Ovary (tissue), 9 donors: Measurements from ENCODE around the gene ANXA4. TPM values are rescaled to one million over a fixed set of nuclear protein-coding genes. Genes with fewer than 3 reads are reported as not detected.
A peak's percentile ranks its signal among the peaks of the same experiment; 100 is the strongest.

Experiments
- DNase-seq, 5 donors: peaks; one replicate each; pipeline ENCODE4 v3.0.0-alpha.2; 2019 to 2020
- H3K27ac ChIP-seq, 2 donors: fragments of 200-600 bp; one replicate each; pipeline versions ENCODE4 v1.5.1 to v1.8.0; 2019 to 2022
- H3K27me3 ChIP-seq: fragments of 200-600 bp; one replicate; pipeline ENCODE4 v1.8.0; 2022
- H3K36me3 ChIP-seq: fragments of 200-600 bp; sonication (generic); one replicate; pipeline ENCODE4 v1.5.1; 2019
- H3K4me1 ChIP-seq: one replicate; pipeline ENCODE4 v1.8.1; 2013; ENCODE audit warnings: mild to moderate bottlenecking, moderate library complexity; ENCODE audit not compliant: insufficient read depth
- H3K4me3 ChIP-seq: fragments of 200-600 bp; sonication (generic); one replicate; pipeline ENCODE4 v1.5.1; 2017
- H3K9me3 ChIP-seq, 2 donors: fragments of 200-600 bp in 1 of 2; sonication (generic) in 1 of 2; one replicate each; pipeline versions ENCODE4 v1.5.1 to v1.8.1; 2013 to 2019; ENCODE audit warnings: mild to moderate bottlenecking in 1 of 2, moderate library complexity in 1 of 2
- EP300 ChIP-seq: sonication (generic); formaldehyde crosslinking; IDR thresholded peaks from one replicate; pipeline ENCODE4 v1.6.1; 2017; ENCODE audit warnings: antibody characterized with exemption
- POLR2A ChIP-seq: fragments of 450-650 bp; IDR thresholded peaks from one replicate; pipeline ENCODE4 v1.6.1; 2017; ENCODE audit warnings: antibody characterized with exemption, mild to moderate bottlenecking, moderate library complexity
- WGBS, 3 donors: extraction: QIAGEN DNeasy Blood & Tissue Kit in 1 of 3; methylation state at CpG; one replicate each; pipeline versions ENCODE4 v1.1.5 to v1.1.7; 2013 to 2017; 5-methylcytosine and 5-hydroxymethylcytosine counted together
- intact Hi-C, 4 donors: fragments of 100-400 bp; cut with DNase I; formaldehyde crosslinking; loops; one replicate each; pipeline versions ENCODE4 v1.11.0 to v1.15.1; 2022 to 2023
- polyA plus RNA-seq, 2 donors: library from polyadenylated mRNA; stranded (reverse); fragments of 200-250 nt in 1 of 2; fragments of 350-450 nt in 1 of 2; fragmentation: Illumina TruSeq in 1 of 2; extraction: RNeasy Lipid Tissue Mini Kit (QIAGEN cat#74804) in 1 of 2; gene quantifications; one replicate each; pipeline ENCODE4 v1.2.3, GENCODE V29; 2013 to 2014
- total RNA-seq, 7 donors: library from RNA; depleted of rRNA in 2 of 7; stranded (reverse); fragments of >200 nt in 2 of 7; fragmentation: NEBNext Ultra II Directional in 3 of 7; extraction: Animal tissue kit (Norgen Biotek cat#: 25700) in 3 of 7; gene quantifications; one replicate each; pipeline versions ENCODE4 v1.1.0 to v1.2.4, GENCODE V29; 2016 to 2023
- TF ChIP-seq, protein P1 (sequence below), 3 donors: fragments of 450-650 bp in 2 of 3; fragments of 200-600 bp in 1 of 3; IDR thresholded peaks; one replicate each; pipeline versions ENCODE4 v1.5.1 to v1.8.0; 2016 to 2022; ENCODE audit warnings: antibody characterized with exemption in 3 of 3, mild to moderate bottlenecking in 1 of 3
- donor health status: DM: no; HTN: no; CAD: no; lungs with moderate emphysema.
- donor health status: DM: no; HTN: no; CAD: no.
- donor health status: Bipolar disorder and iron deficiency.
- donor health status: DM: yes; HTN: yes; CAD: no.
- donor health status: DM: no; HTN: no; CAD: no.
- donor health status: DM: yes; HTN: yes; CAD: no.

ANXA4 gene
- total and polyA plus RNA-seq, 9 donors: 25.4 to 89.7 (median 73.3) TPM

DNA sequence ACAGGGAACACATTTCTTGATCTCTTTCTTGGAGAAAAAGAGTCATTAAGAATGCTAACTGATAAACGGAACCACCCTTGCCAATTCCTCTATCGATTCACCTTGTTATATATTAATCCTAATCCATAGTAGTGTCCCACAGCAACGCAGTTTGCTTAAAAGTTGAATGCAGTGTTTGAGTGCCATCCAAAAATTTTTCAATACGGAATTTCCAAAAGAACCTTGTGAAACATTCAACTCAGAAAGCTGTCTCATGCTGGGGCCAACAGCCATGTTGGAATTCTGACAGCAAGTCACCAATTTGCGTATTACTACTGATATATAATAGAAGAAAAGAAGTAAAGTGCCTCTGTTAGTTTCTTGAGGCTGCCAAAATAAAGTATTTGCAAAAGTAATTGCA, 42.3 kb downstream of the ANXA4 start:
- intact Hi-C loops: no loop called here
- no peak overlapping the region for H3K27ac ChIP-seq

DNA sequence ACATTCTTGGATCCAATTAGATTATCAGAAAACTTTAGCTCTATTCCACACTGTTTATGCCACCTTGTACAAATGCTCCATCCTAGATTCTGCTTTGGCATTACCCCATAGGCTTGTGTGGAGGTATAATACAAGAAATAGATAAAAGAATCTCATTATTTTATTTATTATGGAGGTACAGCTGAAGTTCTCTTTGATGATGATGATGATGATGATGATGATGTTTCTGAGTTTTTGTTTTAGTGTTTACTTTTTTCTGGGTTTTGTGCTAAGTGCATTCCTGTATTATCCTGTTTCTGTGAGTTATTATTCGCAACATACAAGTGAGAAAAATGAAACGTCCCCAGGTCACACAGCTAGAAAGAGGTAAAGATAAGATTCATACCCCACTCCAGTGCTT, 43.4 kb downstream of the ANXA4 start:
- intact Hi-C loops: no loop called here
- 91 to 97% (median 95%) methylated on average over 2 of the region's 2 CpGs for WGBS, 3 donors
- no peak overlapping the region for H3K27ac ChIP-seq

More for the DNA sequence above, 42.3 kb downstream of the ANXA4 start:
- Histone ChIP-seq H3K27me3 (no peaks in the 10 kb centered on the region), H3K4me1 (peaks cover 8% of the 10 kb centered on the region), H3K36me3 (no peaks in the 10 kb centered on the region), H3K4me3 (no peak overlapping the region), H3K9me3 (no peaks in the 10 kb centered on the region)
- TF ChIP-seq EP300 (no peak), POLR2A (no peak)
- TF ChIP-seq, protein P1, sequence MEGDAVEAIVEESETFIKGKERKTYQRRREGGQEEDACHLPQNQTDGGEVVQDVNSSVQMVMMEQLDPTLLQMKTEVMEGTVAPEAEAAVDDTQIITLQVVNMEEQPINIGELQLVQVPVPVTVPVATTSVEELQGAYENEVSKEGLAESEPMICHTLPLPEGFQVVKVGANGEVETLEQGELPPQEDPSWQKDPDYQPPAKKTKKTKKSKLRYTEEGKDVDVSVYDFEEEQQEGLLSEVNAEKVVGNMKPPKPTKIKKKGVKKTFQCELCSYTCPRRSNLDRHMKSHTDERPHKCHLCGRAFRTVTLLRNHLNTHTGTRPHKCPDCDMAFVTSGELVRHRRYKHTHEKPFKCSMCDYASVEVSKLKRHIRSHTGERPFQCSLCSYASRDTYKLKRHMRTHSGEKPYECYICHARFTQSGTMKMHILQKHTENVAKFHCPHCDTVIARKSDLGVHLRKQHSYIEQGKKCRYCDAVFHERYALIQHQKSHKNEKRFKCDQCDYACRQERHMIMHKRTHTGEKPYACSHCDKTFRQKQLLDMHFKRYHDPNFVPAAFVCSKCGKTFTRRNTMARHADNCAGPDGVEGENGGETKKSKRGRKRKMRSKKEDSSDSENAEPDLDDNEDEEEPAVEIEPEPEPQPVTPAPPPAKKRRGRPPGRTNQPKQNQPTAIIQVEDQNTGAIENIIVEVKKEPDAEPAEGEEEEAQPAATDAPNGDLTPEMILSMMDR (IDR thresholded peaks at IDR 0.05): no peak
- no peak for DNase-seq
- 94 to 96% (median 95%) methylated on average over 5 of the region's 5 CpGs for WGBS, 3 donors

DNA sequence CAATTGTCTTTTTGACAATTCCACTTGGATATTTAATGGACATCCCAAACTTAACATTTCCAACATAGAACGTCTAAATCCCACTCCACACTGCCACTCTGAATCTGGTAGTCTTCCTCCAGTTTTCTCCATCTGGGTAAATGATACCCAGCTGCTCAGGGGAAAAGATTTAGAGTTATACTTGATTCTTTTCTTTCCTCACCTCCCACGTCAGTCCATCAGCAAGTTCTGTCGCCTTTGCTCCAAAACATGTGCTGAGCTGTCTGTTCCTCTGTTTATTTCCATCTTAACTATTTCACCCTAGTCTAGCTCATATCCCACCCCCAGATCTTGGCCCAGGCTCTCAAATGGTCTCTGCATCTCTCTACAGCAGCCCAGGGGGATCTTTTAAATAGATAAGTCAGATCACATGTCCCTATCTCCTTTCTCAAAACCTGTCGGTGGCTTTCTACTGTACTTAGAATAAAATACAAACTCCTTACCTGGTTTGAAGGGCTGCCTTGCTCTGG, 44.2 kb downstream of the ANXA4 start:
- H3K9me3 ChIP-seq: no peaks in the 10 kb centered on the region
- no peaks in the 10 kb centered on the region for H3K36me3 ChIP-seq
- TF ChIP-seq EP300 (no peak), POLR2A (no peak)
- TF ChIP-seq, protein P1 (IDR thresholded peaks at IDR 0.05): no peak
- 82 to 89% (median 88%) methylated on average over 4 of the region's 4 CpGs for WGBS, 3 donors
- no peak overlapping the region for H3K4me3 ChIP-seq
- H3K27ac ChIP-seq: no peak overlapping the region
- intact Hi-C loops: no loop called here
- no peak for DNase-seq
- no peaks in the 10 kb centered on the region for H3K27me3 ChIP-seq
- peaks cover 8% of the 10 kb centered on the region for H3K4me1 ChIP-seq

More for the DNA sequence above, 43.4 kb downstream of the ANXA4 start:
- DNase-seq: no peak
- Histone ChIP-seq H3K27me3 (no peaks in the 10 kb centered on the region), H3K4me1 (peaks cover 10% of the 10 kb centered on the region), H3K9me3 (no peaks in the 10 kb centered on the region), H3K36me3 (no peaks in the 10 kb centered on the region), H3K4me3 (no peak overlapping the region)
- TF ChIP-seq POLR2A (no peak), EP300 (no peak)
- TF ChIP-seq, protein P1 (IDR thresholded peaks at IDR 0.05): no peak

DNA sequence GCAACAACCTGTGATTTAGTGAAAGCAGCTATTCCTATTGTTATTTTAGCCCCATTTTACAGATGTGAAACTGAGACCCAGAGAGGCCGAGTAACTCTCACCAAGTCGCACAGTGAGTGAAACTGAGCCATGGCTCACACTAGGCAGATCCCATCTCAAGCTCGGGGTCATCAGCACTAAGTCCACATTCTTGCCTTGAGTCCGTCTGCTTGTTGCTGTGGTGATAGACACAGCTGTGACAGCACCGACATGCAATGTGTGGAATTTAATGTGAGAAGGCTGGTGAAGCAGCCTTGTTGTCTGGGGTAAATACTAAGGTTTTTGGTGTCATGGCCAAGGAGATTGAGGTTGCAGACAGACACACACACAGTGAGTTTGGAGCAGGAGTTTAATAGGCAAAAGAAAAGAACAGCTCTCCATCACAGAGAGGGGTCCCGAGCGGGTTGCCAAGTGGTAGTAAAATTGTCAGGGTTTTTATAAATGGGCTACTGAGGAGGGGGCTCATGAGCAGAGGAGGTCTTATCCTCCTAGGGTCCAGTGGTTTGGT, 47.3 kb downstream of the ANXA4 start:
- Histone ChIP-seq H3K27me3 (no peaks in the 10 kb centered on the region), H3K27ac (peak overlapping the region in 1 of 2 donors; percentile 76), H3K36me3 (no peaks in the 10 kb centered on the region), H3K4me1 (peaks cover 5% of the 10 kb centered on the region), H3K9me3 (no peaks in the 10 kb centered on the region), H3K4me3 (no peak overlapping the region)
- DNase-seq: no peak
- intact Hi-C loops: no loop called here
- WGBS, 3 donors: 34 to 46% (median 42%) methylated on average over 7 of the region's 7 CpGs
- TF ChIP-seq EP300 (no peak), POLR2A (no peak)
- TF ChIP-seq, protein P1 (IDR thresholded peaks at IDR 0.05): no peak
